Lower leg skin (tissue), 3 donors: ENCODE data around the gene BLOC1S2.

Experiments used
- POLR2A ChIP-seq, 2 donors: fragments of 450-650 bp; IDR thresholded peaks; one replicate each; pipeline ENCODE4 v1.6.1; 2016 to 2017; ENCODE audit warnings: antibody characterized with exemption in 2 of 2, mild to moderate bottlenecking in 1 of 2, moderate library complexity in 1 of 2
- TF ChIP-seq, protein P1 (sequence below), 3 donors: fragments of 450-650 bp; IDR thresholded peaks; one replicate each; pipeline ENCODE4 v1.5.1; 2016; ENCODE audit warnings: antibody characterized with exemption in 3 of 3, mild to moderate bottlenecking in 3 of 3, moderate library complexity in 2 of 3

GRCh38 chr10:100289641-100290040 lies 3.2 kb upstream of the BLOC1S2 start:
- TF ChIP-seq, protein P1, sequence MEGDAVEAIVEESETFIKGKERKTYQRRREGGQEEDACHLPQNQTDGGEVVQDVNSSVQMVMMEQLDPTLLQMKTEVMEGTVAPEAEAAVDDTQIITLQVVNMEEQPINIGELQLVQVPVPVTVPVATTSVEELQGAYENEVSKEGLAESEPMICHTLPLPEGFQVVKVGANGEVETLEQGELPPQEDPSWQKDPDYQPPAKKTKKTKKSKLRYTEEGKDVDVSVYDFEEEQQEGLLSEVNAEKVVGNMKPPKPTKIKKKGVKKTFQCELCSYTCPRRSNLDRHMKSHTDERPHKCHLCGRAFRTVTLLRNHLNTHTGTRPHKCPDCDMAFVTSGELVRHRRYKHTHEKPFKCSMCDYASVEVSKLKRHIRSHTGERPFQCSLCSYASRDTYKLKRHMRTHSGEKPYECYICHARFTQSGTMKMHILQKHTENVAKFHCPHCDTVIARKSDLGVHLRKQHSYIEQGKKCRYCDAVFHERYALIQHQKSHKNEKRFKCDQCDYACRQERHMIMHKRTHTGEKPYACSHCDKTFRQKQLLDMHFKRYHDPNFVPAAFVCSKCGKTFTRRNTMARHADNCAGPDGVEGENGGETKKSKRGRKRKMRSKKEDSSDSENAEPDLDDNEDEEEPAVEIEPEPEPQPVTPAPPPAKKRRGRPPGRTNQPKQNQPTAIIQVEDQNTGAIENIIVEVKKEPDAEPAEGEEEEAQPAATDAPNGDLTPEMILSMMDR (IDR thresholded peaks at IDR 0.05) = no peak
- no peak for TF ChIP-seq POLR2A (IDR thresholded peaks at IDR 0.05)
